AG04450 (cell line): ENCODE data around the gene ZMYND8. TPM values are rescaled to one million over a fixed set of nuclear protein-coding genes. Genes with fewer than 3 reads are reported as not detected.
"Not testable (repeated sequence)": the region's sequence is repeated elsewhere in the genome, so short reads cannot be mapped to it uniquely, and the experiment has no call there.

Experiments used
- CTCF ChIA-PET: fragments of 300-600, 350-600 bp; formaldehyde crosslinking; extraction: SDS; loops from one replicate; lab custom pipeline; 2022; ENCODE audit warnings: antibody characterized with exemption, inconsistent platforms; lab: Charles Lee
- POLR2A ChIA-PET: fragments of 350-600 bp; formaldehyde crosslinking; extraction: SDS; loops from one replicate; lab custom pipeline; 2021; ENCODE audit warnings: antibody characterized with exemption, inconsistent platforms; lab: Yijun Ruan, JAX
- DNase-seq: peaks from one replicate; pipeline ENCODE4 v3.0.0-alpha.2; 2011; ENCODE audit warnings: low read depth, low spot score
- H3K27ac ChIP-seq: one replicate; pipeline ENCODE4 v1.5.1; 2012; ENCODE audit warnings: low read depth, low read length, control low read depth
- H3K27me3 ChIP-seq: one replicate; pipeline ENCODE4 v1.6.0; 2012; ENCODE audit warnings: low read length; ENCODE audit not compliant: control insufficient read depth, insufficient read depth
- H3K4me3 ChIP-seq: 2 replicates; pipeline ENCODE4 v1.5.1; 2011; ENCODE audit warnings: mild to moderate bottlenecking, low read depth, low read length, control low read depth
- H3K9me3 ChIP-seq: 2 replicates; pipeline ENCODE4 v1.5.1; 2012; ENCODE audit warnings: low read length; ENCODE audit not compliant: control insufficient read depth, insufficient read depth
- polyA plus RNA-seq: library from polyadenylated mRNA; depleted of rRNA; stranded (reverse); fragments of >200 nt; gene quantifications from 2 replicates; pipeline ENCODE4 v1.2.3, GENCODE V29; 2011
- TF ChIP-seq, protein P1 (sequence below): IDR thresholded peaks from 2 replicates; pipeline ENCODE4 v1.5.1; 2011; ENCODE audit warnings: low read depth, low read length, control low read depth, inconsistent platforms

Gene ZMYND8
- polyA plus RNA-seq, 1 experiment, result 23.1 TPM

DNA sequence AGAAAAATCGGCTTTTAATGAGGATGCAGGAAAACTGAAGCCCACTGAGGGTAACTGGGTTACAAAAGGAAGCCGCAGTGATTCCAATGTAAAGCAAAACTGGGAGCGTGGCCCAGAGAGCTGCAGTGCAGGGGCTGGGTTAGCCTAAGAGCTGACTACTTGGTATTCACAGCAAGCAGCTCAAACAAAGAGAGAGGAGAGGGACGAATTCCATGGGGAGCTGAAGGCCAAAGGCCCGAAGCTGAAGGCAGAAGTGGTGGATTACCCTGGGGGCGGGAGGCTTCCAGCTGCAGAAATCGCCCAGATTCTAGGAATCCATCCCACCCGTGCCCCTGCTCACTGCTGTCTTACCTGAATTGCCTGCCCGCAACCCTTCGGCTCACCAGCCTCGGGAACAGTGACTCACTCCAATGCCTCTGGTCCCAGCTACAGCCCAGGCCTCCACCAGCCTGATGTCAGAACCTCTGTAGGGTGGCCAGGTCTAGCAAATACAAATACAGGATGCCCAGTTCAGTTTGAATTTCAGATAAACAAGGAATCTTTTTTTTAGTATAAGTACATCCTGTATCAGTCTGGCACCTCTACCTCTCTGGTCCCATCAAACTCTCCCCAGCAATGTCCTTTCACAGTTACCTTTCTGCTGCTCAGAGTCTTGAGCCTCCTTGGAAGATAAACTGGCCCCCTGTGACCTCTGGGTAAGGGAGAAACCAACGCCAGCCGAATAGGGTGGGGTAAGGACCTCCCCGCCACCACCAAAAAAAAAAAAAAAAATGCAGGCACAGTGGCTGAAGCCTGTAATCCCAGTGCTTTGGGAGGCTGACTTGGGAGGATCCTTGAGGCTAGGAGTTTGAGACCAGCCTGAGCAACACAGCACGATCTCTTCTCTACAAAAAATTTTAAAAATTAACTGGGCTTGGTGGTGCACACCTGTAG, 14.6 kb upstream of the ZMYND8 start:
- TF ChIP-seq, protein P1, sequence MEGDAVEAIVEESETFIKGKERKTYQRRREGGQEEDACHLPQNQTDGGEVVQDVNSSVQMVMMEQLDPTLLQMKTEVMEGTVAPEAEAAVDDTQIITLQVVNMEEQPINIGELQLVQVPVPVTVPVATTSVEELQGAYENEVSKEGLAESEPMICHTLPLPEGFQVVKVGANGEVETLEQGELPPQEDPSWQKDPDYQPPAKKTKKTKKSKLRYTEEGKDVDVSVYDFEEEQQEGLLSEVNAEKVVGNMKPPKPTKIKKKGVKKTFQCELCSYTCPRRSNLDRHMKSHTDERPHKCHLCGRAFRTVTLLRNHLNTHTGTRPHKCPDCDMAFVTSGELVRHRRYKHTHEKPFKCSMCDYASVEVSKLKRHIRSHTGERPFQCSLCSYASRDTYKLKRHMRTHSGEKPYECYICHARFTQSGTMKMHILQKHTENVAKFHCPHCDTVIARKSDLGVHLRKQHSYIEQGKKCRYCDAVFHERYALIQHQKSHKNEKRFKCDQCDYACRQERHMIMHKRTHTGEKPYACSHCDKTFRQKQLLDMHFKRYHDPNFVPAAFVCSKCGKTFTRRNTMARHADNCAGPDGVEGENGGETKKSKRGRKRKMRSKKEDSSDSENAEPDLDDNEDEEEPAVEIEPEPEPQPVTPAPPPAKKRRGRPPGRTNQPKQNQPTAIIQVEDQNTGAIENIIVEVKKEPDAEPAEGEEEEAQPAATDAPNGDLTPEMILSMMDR, result no peak
- DNase-seq, result no peak
- no peaks in the 10 kb centered on the region for H3K9me3 ChIP-seq
- CTCF ChIA-PET, result interaction anchor here (0.6 to 1.4 kb wide), 4 partner anchors 10 to 98 kb away, joined by 3 to 11 read pairs (median 4); no protein-coding TSS in a partner anchor
- no peak overlapping the region for H3K4me3 ChIP-seq
- POLR2A ChIA-PET, result no interaction called here
- no peak overlapping the region for H3K27ac ChIP-seq
- H3K27me3 ChIP-seq, result no peaks in the 10 kb centered on the region

GRCh38 chr20:47370214-47370613, 13.7 kb upstream of the ZMYND8 start:
- CTCF ChIA-PET, result interaction anchor here (0.6 to 1.4 kb wide), 3 partner anchors 9 to 97 kb away, joined by 3 to 11 read pairs (median 4); no protein-coding TSS in a partner anchor

DNA sequence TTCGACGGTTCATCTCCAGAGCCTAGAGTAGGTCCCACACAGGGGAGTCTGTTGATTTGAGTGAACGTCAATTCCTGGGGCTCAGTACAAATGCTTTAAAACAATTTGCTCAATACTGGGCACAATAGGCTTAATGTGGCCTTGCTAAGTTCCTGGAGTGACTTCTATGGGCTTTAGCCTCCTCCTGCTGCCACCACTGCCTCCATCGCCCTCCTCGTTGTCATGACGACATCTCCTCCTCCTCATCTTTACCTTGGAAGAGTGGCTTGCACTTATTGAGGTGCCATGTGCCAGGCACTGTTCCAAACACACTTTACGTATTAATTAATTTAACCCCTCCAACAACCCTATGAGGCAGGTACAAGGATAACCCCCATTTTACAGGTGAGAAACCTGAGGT, 11.8 kb upstream of the ZMYND8 start:
- Histone ChIP-seq H3K27ac (no peak overlapping the region), H3K4me3 (no peak overlapping the region), H3K9me3 (no peaks in the 10 kb centered on the region), H3K27me3 (no peaks in the 10 kb centered on the region)
- ChIA-PET CTCF (interaction anchor here (1.2 to 1.4 kb wide), 2 partner anchors 16 to 95 kb away, joined by 5 to 9 read pairs; no protein-coding TSS in a partner anchor), POLR2A (no interaction called here)
- TF ChIP-seq, protein P1, result no peak
- DNase-seq, result no peak

More at GRCh38 chr20:47370214-47370613, 13.7 kb upstream of the ZMYND8 start:
- Histone ChIP-seq H3K27me3 (no peaks in the 10 kb centered on the region), H3K27ac (no peak overlapping the region), H3K9me3 (no peaks in the 10 kb centered on the region), H3K4me3 (no peak overlapping the region)
- TF ChIP-seq, protein P1, result no peak
- DNase-seq, result no peak
- POLR2A ChIA-PET, result no interaction called here

GRCh38 chr20:47366301-47366700, 9.8 kb upstream of the ZMYND8 start:
- CTCF ChIA-PET, result interaction anchor here (0.6 to 1.0 kb wide), 2 partner anchors 93 to 247 kb away, joined by 3 to 5 read pairs; no protein-coding TSS in a partner anchor
- H3K4me3 ChIP-seq, H3K27ac ChIP-seq, POLR2A ChIA-PET, H3K9me3 ChIP-seq, H3K27me3 ChIP-seq, DNase-seq: not testable (repeated sequence)

DNA sequence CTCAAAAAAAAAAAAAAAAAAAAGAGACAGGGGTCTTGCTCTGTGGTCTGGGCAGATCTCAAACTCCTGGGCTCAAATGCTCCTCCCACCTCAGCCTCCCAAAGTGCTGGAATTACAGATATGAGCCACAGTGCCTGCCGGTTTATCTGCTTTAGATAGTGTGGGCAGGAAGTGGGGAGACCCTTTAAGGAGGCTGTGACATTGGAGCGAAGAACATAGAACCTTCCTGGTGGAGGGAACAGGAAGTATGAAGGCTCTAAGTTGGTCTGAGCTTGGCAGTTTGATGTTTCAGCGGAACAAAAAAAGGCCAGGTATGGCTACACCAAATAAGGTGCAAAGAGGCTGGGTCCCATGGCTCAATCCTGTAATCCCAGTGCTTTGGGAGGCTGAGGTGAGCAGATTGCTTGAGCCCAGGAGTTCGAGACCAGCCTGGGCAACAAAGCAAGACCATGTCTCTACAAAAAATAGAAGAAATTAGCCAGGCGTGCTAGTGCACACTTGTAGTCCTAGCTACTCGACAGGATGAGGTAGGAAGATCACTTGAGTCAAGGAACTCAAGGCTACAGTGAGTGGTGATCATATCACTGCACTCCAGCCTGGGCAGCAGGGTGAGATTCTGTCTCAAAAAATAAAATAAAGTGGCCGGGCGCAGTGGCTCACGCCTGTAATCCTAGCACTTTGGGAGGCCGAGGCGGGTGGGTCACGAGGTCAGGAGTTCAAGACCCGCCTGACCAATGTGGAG, 8.7 kb upstream of the ZMYND8 start:
- ChIA-PET POLR2A (no interaction called here), CTCF (interaction anchor here (0.6 kb wide), 1 partner anchor 25 kb away, joined by 3 read pairs; no protein-coding TSS in a partner anchor)
- DNase-seq, result no peak
- H3K27ac ChIP-seq, result no peak overlapping the region
- no peaks in the 10 kb centered on the region for H3K27me3 ChIP-seq
- H3K9me3 ChIP-seq, result no peaks in the 10 kb centered on the region
- H3K4me3 ChIP-seq, result no peak overlapping the region
- TF ChIP-seq, protein P1, result no peak
